Stomach (tissue), 4 donors: ENCODE results near the gene SNCB.

Experiments
- EP300 ChIP-seq: sonication (generic); formaldehyde crosslinking; IDR thresholded peaks from one replicate; pipeline ENCODE4 v1.6.1; 2017; ENCODE audit warnings: antibody characterized with exemption
- POLR2A ChIP-seq, 4 donors: fragments of 450-650 bp; IDR thresholded peaks; one replicate each; pipeline ENCODE4 v1.6.1; 2016; ENCODE audit warnings: antibody characterized with exemption in 4 of 4, control low read depth in 2 of 4, mild to moderate bottlenecking in 1 of 4, moderate library complexity in 1 of 4
- POLR2AphosphoS5 ChIP-seq, 3 donors: sonication (generic); formaldehyde crosslinking; IDR thresholded peaks; one replicate each; pipeline ENCODE4 v1.6.1; 2016; ENCODE audit warnings: antibody characterized with exemption in 3 of 3
- TF ChIP-seq, protein P1 (sequence below), 7 experiments: fragments of 450-650 bp in 4 of 7; fragments of 200-600 bp in 3 of 7; sonication (generic) in 3 of 7; IDR thresholded peaks; one replicate each; pipeline ENCODE4 v1.5.1; 2016 to 2019; ENCODE audit warnings: antibody characterized with exemption in 7 of 7, control low read depth in 2 of 7, mild to moderate bottlenecking in 1 of 7

DNA sequence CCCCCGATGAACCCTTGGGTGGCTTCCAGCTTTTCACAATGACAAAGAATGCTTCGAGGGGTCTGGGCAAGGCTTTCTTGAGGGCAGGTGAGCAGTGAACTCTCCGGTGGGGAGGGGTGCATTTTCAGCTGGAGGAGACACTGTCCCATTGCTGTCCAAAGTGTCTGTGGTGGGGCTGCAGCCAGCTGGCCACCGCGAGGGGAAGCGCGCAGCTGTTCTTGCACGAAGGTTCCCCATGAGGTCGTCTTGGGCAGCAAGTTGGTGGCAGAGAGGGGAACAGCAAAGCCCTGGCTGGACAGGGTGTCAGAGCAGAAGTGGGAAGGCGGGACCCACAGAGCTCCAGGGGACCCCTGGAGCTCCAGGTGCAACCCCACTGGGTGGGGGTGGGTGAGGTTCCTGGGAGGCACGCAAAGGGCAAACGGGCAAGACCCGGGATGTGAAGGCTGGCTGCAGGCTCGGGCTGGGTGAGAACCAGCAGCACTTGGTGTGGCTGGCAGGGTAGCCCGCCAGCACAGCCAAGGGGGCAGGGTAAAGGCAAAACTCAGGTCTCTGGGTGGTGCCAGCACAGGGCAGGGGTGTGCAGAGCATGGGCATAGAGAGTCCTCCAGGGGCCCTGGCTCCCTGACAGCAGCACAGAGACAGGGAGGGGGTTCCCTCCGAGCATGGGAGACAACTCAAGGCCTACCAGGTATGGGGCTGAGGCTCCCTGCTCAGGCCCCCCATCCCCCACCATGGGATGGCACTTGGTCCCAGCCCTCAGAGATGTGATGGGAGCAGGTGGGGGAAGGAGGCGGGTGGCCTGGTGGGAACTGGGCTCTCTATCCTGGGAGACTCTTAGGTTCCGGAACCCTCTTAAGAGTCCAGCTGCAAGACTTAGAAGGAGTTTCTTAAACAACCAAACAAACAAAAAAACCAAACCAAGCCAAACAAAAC, 43.6 kb upstream of the SNCB start:
- TF ChIP-seq, protein P1, sequence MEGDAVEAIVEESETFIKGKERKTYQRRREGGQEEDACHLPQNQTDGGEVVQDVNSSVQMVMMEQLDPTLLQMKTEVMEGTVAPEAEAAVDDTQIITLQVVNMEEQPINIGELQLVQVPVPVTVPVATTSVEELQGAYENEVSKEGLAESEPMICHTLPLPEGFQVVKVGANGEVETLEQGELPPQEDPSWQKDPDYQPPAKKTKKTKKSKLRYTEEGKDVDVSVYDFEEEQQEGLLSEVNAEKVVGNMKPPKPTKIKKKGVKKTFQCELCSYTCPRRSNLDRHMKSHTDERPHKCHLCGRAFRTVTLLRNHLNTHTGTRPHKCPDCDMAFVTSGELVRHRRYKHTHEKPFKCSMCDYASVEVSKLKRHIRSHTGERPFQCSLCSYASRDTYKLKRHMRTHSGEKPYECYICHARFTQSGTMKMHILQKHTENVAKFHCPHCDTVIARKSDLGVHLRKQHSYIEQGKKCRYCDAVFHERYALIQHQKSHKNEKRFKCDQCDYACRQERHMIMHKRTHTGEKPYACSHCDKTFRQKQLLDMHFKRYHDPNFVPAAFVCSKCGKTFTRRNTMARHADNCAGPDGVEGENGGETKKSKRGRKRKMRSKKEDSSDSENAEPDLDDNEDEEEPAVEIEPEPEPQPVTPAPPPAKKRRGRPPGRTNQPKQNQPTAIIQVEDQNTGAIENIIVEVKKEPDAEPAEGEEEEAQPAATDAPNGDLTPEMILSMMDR (IDR thresholded peaks at IDR 0.05): no peak
- TF ChIP-seq POLR2AphosphoS5 (IDR thresholded peaks at IDR 0.05): no peak
- no peak for TF ChIP-seq POLR2A (IDR thresholded peaks at IDR 0.05)
- no peak for TF ChIP-seq EP300
